ENCODE results near the gene PTTG1. TPM values are rescaled to one million over a fixed set of nuclear protein-coding genes. Genes with fewer than 3 reads are reported as not detected.

PTTG1 gene
- total and polyA plus RNA-seq, 2 experiments from 2014 or later, result 69.8 to 246 TPM

DNA sequence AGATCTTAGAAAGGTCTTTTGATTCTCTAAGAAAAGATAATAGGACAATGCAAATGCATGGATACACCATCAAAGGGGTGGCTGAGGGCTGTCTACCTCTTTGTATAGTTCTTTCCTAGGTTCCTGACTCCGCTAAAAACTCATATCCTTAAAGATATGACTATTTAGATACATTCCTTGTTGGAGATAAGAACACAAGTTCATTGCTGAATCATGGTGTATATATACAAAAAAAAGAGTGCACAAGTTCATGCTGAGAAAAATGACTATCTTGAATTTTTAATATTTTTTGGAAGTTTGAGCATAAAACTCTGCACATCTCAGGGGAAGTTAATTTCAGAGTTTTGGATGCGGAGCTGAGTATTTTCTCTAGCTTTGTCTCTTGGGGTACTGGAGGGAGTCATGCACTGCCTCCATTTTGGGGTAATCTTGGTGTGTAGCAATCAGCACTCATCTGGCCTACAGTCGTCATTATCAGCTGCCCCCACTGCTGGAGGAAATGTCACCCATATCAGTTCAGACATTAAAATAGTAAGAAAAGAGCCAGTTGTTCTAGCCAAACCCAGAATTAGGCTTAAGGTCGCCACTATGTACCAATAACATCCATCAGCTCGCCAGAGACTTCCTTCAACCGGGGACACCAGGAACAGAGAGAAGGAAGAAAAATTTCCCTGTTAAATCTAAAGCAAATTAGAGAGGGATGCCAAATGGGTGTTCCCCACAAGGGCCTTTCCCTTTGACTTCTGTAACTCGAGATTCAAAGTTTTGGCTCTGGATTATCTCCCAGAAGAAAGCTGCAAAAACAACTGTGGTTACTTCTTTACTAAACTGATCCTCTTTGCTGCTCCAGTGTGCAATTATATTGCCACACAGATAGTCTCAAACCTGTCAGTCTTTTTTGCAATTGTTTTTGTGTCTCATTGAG is 49.0 kb downstream of the PTTG1 start:
- Histone ChIP-seq H3K4me3 (no peak overlapping the region), H3K27ac (no peak overlapping the region), H3K9me3 (ENCODE audit: low read depth) (no peaks in the 10 kb centered on the region), H3K27me3 (no peaks in the 10 kb centered on the region), H3K4me1 (ENCODE audit: low read depth) (no peaks in the 10 kb centered on the region), H3K36me3 (no peaks in the 10 kb centered on the region)
- TF ChIP-seq, protein P1, sequence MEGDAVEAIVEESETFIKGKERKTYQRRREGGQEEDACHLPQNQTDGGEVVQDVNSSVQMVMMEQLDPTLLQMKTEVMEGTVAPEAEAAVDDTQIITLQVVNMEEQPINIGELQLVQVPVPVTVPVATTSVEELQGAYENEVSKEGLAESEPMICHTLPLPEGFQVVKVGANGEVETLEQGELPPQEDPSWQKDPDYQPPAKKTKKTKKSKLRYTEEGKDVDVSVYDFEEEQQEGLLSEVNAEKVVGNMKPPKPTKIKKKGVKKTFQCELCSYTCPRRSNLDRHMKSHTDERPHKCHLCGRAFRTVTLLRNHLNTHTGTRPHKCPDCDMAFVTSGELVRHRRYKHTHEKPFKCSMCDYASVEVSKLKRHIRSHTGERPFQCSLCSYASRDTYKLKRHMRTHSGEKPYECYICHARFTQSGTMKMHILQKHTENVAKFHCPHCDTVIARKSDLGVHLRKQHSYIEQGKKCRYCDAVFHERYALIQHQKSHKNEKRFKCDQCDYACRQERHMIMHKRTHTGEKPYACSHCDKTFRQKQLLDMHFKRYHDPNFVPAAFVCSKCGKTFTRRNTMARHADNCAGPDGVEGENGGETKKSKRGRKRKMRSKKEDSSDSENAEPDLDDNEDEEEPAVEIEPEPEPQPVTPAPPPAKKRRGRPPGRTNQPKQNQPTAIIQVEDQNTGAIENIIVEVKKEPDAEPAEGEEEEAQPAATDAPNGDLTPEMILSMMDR (IDR thresholded peaks at IDR 0.05; ENCODE audit: low read depth, low read length), result no peak
- peak in 1 of 2 donors; percentile 87 for DNase-seq (ENCODE audit: low read depth in 1 of 2, low spot score in 1 of 2)

DNA sequence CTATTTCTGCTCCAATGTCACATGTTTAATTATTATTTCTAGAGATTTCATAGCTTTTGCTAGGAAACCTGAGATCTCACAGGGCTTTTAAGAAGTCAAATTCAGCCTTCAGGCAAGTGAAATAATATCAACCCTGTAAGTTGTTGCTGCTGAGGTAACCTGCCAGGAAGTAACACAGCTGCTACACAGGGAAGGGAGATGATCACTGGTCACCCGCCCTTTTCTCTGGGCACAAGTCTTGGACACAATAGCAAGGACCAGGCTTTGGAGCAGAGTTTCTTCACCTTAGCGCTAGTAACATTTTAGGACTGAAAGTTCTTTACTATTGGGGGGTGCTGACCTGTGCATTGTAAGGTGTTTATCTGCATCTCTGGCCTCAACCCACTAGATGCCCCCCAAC is 50.1 kb downstream of the PTTG1 start:
- Histone ChIP-seq H3K4me1 (ENCODE audit: low read depth) (no peaks in the 10 kb centered on the region), H3K9me3 (ENCODE audit: low read depth) (no peaks in the 10 kb centered on the region), H3K36me3 (no peaks in the 10 kb centered on the region), H3K4me3 (no peak overlapping the region), H3K27me3 (no peaks in the 10 kb centered on the region), H3K27ac (no peak overlapping the region)
- no peak for DNase-seq (ENCODE audit: low read depth in 1 of 2, low spot score in 1 of 2)
- TF ChIP-seq, protein P1 (IDR thresholded peaks at IDR 0.05; ENCODE audit: low read depth, low read length), result no peak

DNA sequence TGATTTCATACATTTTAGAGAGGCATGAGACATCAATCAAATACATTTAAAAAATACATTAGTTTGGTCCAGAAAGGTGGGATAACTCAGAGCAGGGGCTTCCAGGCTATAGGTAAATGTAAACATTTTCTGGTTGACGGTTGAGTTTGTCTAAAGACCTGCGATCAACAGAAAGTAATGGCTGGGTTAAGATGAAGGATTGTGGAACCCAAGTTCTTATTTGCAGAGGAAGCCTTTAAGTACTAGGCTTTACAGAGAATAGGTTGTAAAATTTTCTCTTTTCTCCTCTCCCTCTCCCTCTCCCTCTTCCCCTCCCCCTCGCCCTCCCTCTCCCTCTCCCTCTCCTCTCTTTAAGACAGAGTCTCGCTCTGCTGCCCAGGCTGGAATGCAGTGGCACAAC is 50.8 kb downstream of the PTTG1 start:
- Histone ChIP-seq H3K4me1 (ENCODE audit: low read depth) (no peaks in the 10 kb centered on the region), H3K27ac (no peak overlapping the region), H3K4me3 (no peak overlapping the region), H3K9me3 (ENCODE audit: low read depth) (no peaks in the 10 kb centered on the region), H3K36me3 (no peaks in the 10 kb centered on the region), H3K27me3 (no peaks in the 10 kb centered on the region)
- DNase-seq (ENCODE audit: low read depth in 1 of 2, low spot score in 1 of 2), result no peak
- TF ChIP-seq, protein P1 (IDR thresholded peaks at IDR 0.05; ENCODE audit: low read depth, low read length), result no peak

DNA sequence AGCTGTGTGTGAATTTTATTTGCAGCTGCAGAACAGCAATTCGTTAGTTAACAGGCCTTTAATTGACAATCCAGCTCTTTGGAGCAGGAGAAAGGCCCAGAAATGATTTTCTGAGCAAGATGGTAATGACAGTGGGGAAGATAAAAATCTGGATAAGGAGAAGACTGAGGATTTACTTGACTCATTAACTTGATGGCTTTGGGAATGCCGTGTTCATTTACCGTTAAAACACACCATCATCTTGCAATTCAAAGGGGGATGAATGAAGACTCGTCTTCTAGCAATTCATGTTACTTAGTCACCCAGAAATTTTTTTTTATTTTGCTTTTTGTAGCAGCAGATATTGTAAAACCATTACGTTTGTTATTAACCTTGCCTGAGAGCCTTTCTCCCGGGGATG is 52.0 kb downstream of the PTTG1 start:
- no peak for DNase-seq (ENCODE audit: low read depth in 1 of 2, low spot score in 1 of 2)
- TF ChIP-seq, protein P1 (IDR thresholded peaks at IDR 0.05; ENCODE audit: low read depth, low read length), result no peak
- no peak overlapping the region for H3K27ac ChIP-seq
- no peaks in the 10 kb centered on the region for H3K9me3 ChIP-seq (ENCODE audit: low read depth)
- no peaks in the 10 kb centered on the region for H3K36me3 ChIP-seq
- no peak overlapping the region for H3K4me3 ChIP-seq
- H3K27me3 ChIP-seq, result no peaks in the 10 kb centered on the region
- H3K4me1 ChIP-seq (ENCODE audit: low read depth), result no peaks in the 10 kb centered on the region

DNA sequence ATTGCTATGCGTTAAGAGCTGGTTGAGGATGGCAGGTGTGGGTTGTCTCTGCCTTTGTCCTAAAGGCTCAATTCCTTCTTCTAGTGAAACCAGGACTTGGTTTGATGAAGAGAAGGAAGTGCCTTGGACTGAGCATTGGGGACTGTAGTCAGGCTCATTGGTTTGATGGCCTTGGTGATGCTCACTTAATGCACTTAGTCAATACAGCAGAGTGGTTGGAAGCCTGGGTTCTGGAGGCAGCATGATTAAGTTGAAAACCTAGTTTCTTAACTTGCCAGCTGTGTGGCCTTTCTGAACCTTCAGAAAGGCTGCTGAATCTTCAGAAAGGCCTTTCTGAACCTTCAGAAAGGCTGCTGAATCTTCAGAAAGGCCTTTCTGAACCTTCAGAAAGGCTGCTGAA is 52.4 kb downstream of the PTTG1 start:
- Histone ChIP-seq H3K36me3 (no peaks in the 10 kb centered on the region), H3K4me1 (ENCODE audit: low read depth) (no peaks in the 10 kb centered on the region), H3K9me3 (ENCODE audit: low read depth) (no peaks in the 10 kb centered on the region), H3K27ac (no peak overlapping the region), H3K4me3 (no peak overlapping the region), H3K27me3 (no peaks in the 10 kb centered on the region)
- TF ChIP-seq, protein P1 (IDR thresholded peaks at IDR 0.05; ENCODE audit: low read depth, low read length), result no peak
- DNase-seq (ENCODE audit: low read depth in 1 of 2, low spot score in 1 of 2), result no peak
